Measurements from ENCODE around the gene FRMD5. TPM values are rescaled to one million over a fixed set of nuclear protein-coding genes. Genes with fewer than 3 reads are reported as not detected.

Gene FRMD5
- total RNA-seq, 1 experiment from 2014 or later = 6.5 TPM

DNA sequence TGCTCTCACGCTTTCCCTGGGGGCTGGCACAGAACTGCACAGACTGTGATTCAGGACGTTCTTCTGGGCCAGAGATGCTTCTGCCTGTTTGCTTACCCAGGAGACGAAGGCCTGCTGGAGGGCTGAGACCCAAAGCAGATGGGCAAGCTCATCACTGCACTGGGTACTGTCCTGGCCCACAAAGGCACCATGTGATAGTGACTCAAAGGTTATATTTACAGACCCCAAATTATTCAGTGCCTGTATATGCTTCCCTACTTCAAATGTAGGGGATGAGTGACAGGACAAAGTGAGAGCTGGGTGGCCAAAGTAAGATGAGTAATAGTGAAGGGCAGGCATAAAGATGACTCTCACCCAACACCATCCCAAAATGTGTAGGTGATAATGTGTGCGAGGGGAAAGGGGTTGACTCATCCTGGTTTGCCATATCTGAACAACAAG, 240.9 kb downstream of the FRMD5 start:
- Histone ChIP-seq H3K79me2 (ENCODE audit: low read depth) (no peaks in the 10 kb centered on the region), H3K27ac (no peak overlapping the region), H3K9me3 (ENCODE audit: insufficient read depth, low read depth) (no peaks in the 10 kb centered on the region), H4K20me1 (ENCODE audit: insufficient read depth) (no peaks in the 10 kb centered on the region), H3K36me3 (ENCODE audit: low read depth) (no peaks in the 10 kb centered on the region), H3K4me2 (no peak overlapping the region), H3K4me1 (replicated peaks; ENCODE audit: insufficient read depth) (no peaks in the 10 kb centered on the region), H3K9me2 (ENCODE audit: insufficient read depth) (no peaks in the 10 kb centered on the region), H3K27me3 (ENCODE audit: insufficient read depth, low read depth) (no peaks in the 10 kb centered on the region), H2AFZ (no peak overlapping the region), H3K4me3 (no peak overlapping the region), H3F3A (ENCODE audit: insufficient read depth, low read depth) (no peaks in the 10 kb centered on the region)
- no peak for DNase-seq
- intact Hi-C loops (cut with micrococcal nuclease; ENCODE audit: unreplicated experiment) = no loop called here
- ChIA-PET CTCF (interaction anchor here (0.6 kb wide), 1 partner anchor 16 kb away, joined by 9 read pairs; no protein-coding TSS in a partner anchor), POLR2A (ENCODE audit: unreplicated experiment) (no interaction called here)
- TF ChIP-seq, protein P1, sequence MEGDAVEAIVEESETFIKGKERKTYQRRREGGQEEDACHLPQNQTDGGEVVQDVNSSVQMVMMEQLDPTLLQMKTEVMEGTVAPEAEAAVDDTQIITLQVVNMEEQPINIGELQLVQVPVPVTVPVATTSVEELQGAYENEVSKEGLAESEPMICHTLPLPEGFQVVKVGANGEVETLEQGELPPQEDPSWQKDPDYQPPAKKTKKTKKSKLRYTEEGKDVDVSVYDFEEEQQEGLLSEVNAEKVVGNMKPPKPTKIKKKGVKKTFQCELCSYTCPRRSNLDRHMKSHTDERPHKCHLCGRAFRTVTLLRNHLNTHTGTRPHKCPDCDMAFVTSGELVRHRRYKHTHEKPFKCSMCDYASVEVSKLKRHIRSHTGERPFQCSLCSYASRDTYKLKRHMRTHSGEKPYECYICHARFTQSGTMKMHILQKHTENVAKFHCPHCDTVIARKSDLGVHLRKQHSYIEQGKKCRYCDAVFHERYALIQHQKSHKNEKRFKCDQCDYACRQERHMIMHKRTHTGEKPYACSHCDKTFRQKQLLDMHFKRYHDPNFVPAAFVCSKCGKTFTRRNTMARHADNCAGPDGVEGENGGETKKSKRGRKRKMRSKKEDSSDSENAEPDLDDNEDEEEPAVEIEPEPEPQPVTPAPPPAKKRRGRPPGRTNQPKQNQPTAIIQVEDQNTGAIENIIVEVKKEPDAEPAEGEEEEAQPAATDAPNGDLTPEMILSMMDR (conservative IDR thresholded peaks at IDR 0.05) = no peak
- no peak for TF ChIP-seq EZH2 (IDR thresholded peaks at IDR 0.05; ENCODE audit: low read depth)
- BruUV-seq (replicated peaks) = no TSS peak

DNA sequence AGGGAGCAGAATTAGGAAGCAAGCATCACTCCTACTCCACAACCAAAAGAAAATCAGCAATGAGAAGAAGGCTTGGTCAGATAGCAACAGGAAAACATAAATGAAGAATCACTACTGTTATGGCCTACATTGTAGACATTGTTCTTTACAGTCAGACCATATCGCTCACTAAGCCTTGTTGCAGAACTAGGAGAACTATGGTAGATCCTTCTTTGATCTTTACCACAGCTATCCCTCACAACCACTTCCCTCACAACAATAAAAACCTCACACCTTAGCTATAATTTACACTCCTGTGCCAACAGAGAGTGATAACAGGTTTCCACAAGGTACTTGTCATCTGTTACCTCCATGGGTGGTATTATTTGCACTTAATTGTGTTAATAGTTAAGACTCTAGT, 241.7 kb downstream of the FRMD5 start:
- Histone ChIP-seq H3K4me3 (no peak overlapping the region), H4K20me1 (ENCODE audit: insufficient read depth) (no peaks in the 10 kb centered on the region), H3K79me2 (ENCODE audit: low read depth) (no peaks in the 10 kb centered on the region), H3K9me3 (ENCODE audit: insufficient read depth, low read depth) (no peaks in the 10 kb centered on the region), H3K36me3 (ENCODE audit: low read depth) (no peaks in the 10 kb centered on the region), H3F3A (ENCODE audit: insufficient read depth, low read depth) (no peaks in the 10 kb centered on the region), H3K27ac (no peak overlapping the region), H2AFZ (no peak overlapping the region), H3K27me3 (ENCODE audit: insufficient read depth, low read depth) (no peaks in the 10 kb centered on the region), H3K4me2 (no peak overlapping the region), H3K9me2 (ENCODE audit: insufficient read depth) (no peaks in the 10 kb centered on the region), H3K4me1 (replicated peaks; ENCODE audit: insufficient read depth) (no peaks in the 10 kb centered on the region)
- ChIA-PET CTCF (no interaction called here), POLR2A (ENCODE audit: unreplicated experiment) (interaction anchor here (0.6 kb wide), 1 partner anchor 42 kb away, joined by 4 read pairs; no protein-coding TSS in a partner anchor)
- intact Hi-C loops (cut with micrococcal nuclease; ENCODE audit: unreplicated experiment) = no loop called here
- no peak for DNase-seq
- TF ChIP-seq, protein P1 (conservative IDR thresholded peaks at IDR 0.05) = no peak
- no peak for TF ChIP-seq EZH2 (IDR thresholded peaks at IDR 0.05; ENCODE audit: low read depth)
- no TSS peak for BruUV-seq (replicated peaks)

DNA sequence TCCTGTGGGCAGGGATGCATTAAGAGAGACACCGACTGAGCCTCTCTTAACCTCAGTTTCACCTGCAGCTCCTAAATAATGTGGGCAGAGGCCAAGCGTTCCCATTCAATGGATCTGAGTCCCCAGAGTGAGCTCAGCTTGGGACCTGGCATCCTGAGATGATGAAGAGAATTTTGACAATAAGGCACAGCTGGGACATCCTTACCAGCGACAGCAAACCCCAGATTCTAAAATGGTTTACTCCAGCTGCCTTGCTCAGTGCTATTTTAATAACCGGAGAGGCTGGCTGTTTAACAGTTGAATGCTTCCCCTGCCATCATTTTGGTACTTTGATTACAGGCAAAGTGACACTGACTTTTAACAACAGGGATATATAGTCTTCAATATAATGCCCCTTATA, 244.5 kb downstream of the FRMD5 start:
- Histone ChIP-seq H4K20me1 (ENCODE audit: insufficient read depth) (no peaks in the 10 kb centered on the region), H3F3A (ENCODE audit: insufficient read depth, low read depth) (no peaks in the 10 kb centered on the region), H2AFZ (no peak overlapping the region), H3K9me2 (ENCODE audit: insufficient read depth) (no peaks in the 10 kb centered on the region), H3K27me3 (ENCODE audit: insufficient read depth, low read depth) (no peaks in the 10 kb centered on the region), H3K4me2 (no peak overlapping the region), H3K27ac (no peak overlapping the region), H3K36me3 (ENCODE audit: low read depth) (no peaks in the 10 kb centered on the region), H3K4me1 (replicated peaks; ENCODE audit: insufficient read depth) (no peaks in the 10 kb centered on the region), H3K79me2 (ENCODE audit: low read depth) (no peaks in the 10 kb centered on the region), H3K9me3 (ENCODE audit: insufficient read depth, low read depth) (no peaks in the 10 kb centered on the region), H3K4me3 (no peak overlapping the region)
- intact Hi-C loops (cut with micrococcal nuclease; ENCODE audit: unreplicated experiment) = no loop called here
- CTCF ChIA-PET = no interaction called here
- TF ChIP-seq EZH2 (IDR thresholded peaks at IDR 0.05; ENCODE audit: low read depth) = no peak
- TF ChIP-seq, protein P1 (conservative IDR thresholded peaks at IDR 0.05) = no peak
- no TSS peak for BruUV-seq (replicated peaks)
- POLR2A ChIA-PET (ENCODE audit: unreplicated experiment) = no interaction called here
- no peak for DNase-seq
